B cell (primary cell): Measurements from ENCODE around the gene CSRP3.

Experiments
- CTCF ChIP-seq: fragments of 200-600 bp; IDR thresholded peaks from one replicate; pipeline ENCODE4 v1.8.0; 2022; ENCODE audit warnings: antibody characterized with exemption, mild to moderate bottlenecking
- EZH2 ChIP-seq: IDR thresholded peaks from 2 replicates; pipeline ENCODE4 v1.6.1; 2012; ENCODE audit warnings: borderline replicate concordance, low read depth, mild to moderate bottlenecking, moderate library complexity, low read length; ENCODE audit not compliant: insufficient read depth, poor library complexity, severe bottlenecking

- TF ChIP-seq CTCF (no peak), EZH2 (no peak)
These were observed 38.2 kb downstream of the CSRP3 start for GRCh38 chr11:19163617-19164016.
